OCI-LY3 (cell line): ENCODE data around the gene SIPA1L2.

Source experiments
- H2AFZ ChIP-seq: fragments of 200-600, 300-600 bp; shearing (Covaris generic); 2 replicates; pipeline ENCODE4 v1.6.0; 2014; ENCODE audit warnings: antibody characterized with exemption, low read depth, low read length
- H3K27ac ChIP-seq: fragments of 200-600, 300-600 bp; sonication (generic); 2 replicates; pipeline ENCODE4 v1.5.1; 2014; ENCODE audit warnings: mild to moderate bottlenecking, low read length, moderate library complexity, mixed read lengths
- H3K27me3 ChIP-seq: fragments of 200-600, 300-600 bp; sonication (generic); 2 replicates; pipeline ENCODE4 v1.6.1; 2014; ENCODE audit warnings: low read depth, low read length, mixed read lengths
- H3K36me3 ChIP-seq: fragments of 200-600, 300-600 bp; sonication (generic); replicated peaks from 2 replicates; pipeline ENCODE3; 2014; ENCODE audit warnings: low read depth, low read length, mixed read lengths
- H3K4me1 ChIP-seq: fragments of 300-600, 200-600 bp; sonication (generic); 2 replicates; pipeline ENCODE4 v1.6.1; 2014; ENCODE audit warnings: low read length, mixed read lengths
- H3K4me2 ChIP-seq: fragments of 200-600, 300-600 bp; sonication (generic); 2 replicates; pipeline ENCODE4 v1.6.1; 2014; ENCODE audit warnings: low read length, mixed read lengths
- H3K4me3 ChIP-seq: fragments of 300-600, 200-600 bp; sonication (generic); 2 replicates; pipeline ENCODE4 v1.5.1; 2014; ENCODE audit warnings: antibody characterized with exemption, mild to moderate bottlenecking, low read length, moderate library complexity
- H3K79me2 ChIP-seq: fragments of 300-600, 200-600 bp; shearing (Covaris generic); 2 replicates; pipeline ENCODE4 v1.6.1; 2014; ENCODE audit warnings: mild to moderate bottlenecking, low read length, mixed read lengths
- H3K9ac ChIP-seq: fragments of 300-600, 200-600 bp; shearing (Covaris generic); 2 replicates; pipeline ENCODE4 v1.6.0; 2014; ENCODE audit warnings: mild to moderate bottlenecking, low read length, moderate library complexity
- H3K9me3 ChIP-seq: fragments of 200-600, 300-600 bp; shearing (Covaris generic); 2 replicates; pipeline ENCODE4 v1.6.1; 2014; ENCODE audit warnings: low read length, mixed read lengths; ENCODE audit not compliant: insufficient read depth
- H4K20me1 ChIP-seq: fragments of 200-600, 300-600 bp; sonication (generic); 2 replicates; pipeline ENCODE4 v1.6.1; 2016; ENCODE audit warnings: low read length, mixed read lengths; ENCODE audit not compliant: insufficient read depth
- EZH2phosphoT487 ChIP-seq: fragments of 200-600 bp; shearing (Covaris generic); IDR thresholded peaks from 2 replicates; pipeline ENCODE4 v1.6.1; 2018; ENCODE audit warnings: antibody characterized with exemption, mixed run types, low read depth
- TF ChIP-seq, protein P1 (sequence below): fragments of 200-600, 300-600 bp; sonication (generic); IDR thresholded peaks from 2 replicates; pipeline ENCODE4 v1.5.1; 2014; ENCODE audit warnings: antibody characterized with exemption, low read length, low read depth

Gene SIPA1L2

DNA sequence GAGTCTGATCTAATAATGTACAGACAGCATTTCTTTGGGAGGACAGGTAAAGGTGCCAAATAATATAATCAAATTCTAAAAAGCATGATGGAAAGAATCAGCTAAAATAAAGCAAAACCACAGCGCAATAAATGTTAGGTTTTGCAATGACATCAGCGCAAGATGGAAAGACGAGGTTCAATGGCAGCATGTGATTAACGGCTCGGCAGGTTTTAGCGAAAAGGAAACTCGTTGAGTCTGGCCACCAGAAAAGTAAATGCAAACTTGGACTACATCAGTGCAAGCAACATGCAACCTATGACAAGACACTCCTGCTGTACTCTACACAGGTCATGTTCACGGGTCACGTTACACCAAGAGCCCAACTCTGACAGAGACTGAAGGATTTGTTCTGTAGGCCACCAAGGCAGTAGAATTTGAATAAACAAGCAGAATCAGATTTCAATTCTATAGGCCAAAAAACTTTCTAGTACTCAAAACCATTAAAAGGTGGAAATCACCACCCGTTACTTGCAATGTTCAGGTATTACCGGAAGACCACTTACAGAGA lies 4.5 kb downstream of the SIPA1L2 start:
- H3K4me1 ChIP-seq: peaks cover 5% of the 10 kb centered on the region; the same call in 1 of the 2 replicates
- no peak overlapping the region for H2AFZ ChIP-seq
- H3K9me3 ChIP-seq: no peaks in the 10 kb centered on the region
- no peaks in the 10 kb centered on the region for H3K36me3 ChIP-seq
- peaks cover 17% of the 10 kb centered on the region for H3K27me3 ChIP-seq
- no peak overlapping the region for H3K4me3 ChIP-seq
- H3K27ac ChIP-seq: no peak overlapping the region
- H3K9ac ChIP-seq: no peak overlapping the region
- H3K79me2 ChIP-seq: no peaks in the 10 kb centered on the region
- no peak for TF ChIP-seq EZH2phosphoT487
- TF ChIP-seq, protein P1, sequence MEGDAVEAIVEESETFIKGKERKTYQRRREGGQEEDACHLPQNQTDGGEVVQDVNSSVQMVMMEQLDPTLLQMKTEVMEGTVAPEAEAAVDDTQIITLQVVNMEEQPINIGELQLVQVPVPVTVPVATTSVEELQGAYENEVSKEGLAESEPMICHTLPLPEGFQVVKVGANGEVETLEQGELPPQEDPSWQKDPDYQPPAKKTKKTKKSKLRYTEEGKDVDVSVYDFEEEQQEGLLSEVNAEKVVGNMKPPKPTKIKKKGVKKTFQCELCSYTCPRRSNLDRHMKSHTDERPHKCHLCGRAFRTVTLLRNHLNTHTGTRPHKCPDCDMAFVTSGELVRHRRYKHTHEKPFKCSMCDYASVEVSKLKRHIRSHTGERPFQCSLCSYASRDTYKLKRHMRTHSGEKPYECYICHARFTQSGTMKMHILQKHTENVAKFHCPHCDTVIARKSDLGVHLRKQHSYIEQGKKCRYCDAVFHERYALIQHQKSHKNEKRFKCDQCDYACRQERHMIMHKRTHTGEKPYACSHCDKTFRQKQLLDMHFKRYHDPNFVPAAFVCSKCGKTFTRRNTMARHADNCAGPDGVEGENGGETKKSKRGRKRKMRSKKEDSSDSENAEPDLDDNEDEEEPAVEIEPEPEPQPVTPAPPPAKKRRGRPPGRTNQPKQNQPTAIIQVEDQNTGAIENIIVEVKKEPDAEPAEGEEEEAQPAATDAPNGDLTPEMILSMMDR: no peak
- H4K20me1 ChIP-seq: no peaks in the 10 kb centered on the region
- no peak overlapping the region for H3K4me2 ChIP-seq

DNA sequence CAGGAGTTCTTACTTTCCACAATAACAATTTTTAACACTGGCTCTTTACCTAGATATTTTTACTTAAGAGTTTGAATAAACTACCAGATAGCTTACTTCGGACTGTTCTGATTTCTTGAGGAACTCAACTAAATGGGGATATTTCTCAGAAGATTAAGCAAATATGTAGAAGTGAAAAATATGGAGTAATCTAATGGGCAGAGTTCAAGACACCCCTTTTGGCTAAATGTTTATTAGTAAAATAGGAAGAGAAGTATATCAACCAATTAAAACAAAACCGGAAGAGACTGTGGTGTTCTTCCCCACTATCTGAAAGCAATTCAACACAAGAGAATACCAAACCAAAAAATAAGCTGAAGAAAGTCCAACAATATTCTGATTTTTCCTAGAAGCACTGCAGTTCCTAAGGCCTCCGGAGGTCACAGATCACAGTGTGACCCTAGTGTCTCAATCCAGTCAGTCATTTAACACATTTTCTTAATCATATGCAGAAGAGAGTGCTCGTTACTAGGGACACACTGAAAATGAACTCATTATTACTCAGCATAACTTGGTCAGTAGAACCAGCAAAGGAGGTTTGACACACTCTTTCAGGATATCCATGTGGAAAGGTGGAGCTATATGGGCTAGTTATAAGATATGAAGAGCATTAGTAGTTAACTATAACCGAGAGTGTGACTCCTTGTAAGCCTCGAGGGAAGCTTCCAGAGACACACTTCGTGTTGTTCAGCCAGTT lies 5.2 kb downstream of the SIPA1L2 start:
- H3K79me2 ChIP-seq: no peaks in the 10 kb centered on the region
- no peak overlapping the region for H3K4me3 ChIP-seq
- H2AFZ ChIP-seq: no peak overlapping the region

DNA sequence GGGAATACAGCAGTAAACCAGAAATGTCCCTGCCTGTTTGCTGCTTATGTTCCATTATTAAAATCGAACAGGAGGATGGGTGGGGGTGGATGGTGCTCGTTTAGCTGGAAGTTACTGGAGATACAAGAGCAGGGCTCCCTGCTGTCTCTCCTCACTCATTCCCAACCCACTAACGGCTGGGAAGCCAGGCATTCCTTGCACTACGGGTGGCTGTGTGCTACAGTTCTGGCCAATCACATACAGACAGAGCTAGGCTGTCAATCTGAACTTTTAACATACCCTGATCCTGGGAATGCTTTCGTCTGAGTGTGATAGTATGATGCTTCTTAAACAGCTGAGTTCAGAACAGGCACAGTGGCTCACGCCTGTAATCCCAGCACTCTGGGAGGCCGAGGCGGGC lies 7.0 kb downstream of the SIPA1L2 start:
- TF ChIP-seq, protein P1: no peak
- no peak for TF ChIP-seq EZH2phosphoT487
- Histone ChIP-seq H4K20me1 (no peaks in the 10 kb centered on the region), H2AFZ (no peak overlapping the region)

More for the DNA sequence above, 5.2 kb downstream of the SIPA1L2 start:
- TF ChIP-seq, protein P1: no peak
- TF ChIP-seq EZH2phosphoT487: no peak
- Histone ChIP-seq H3K4me1 (peaks cover 5% of the 10 kb centered on the region; the same call in 1 of the 2 replicates), H3K27me3 (peaks cover 17% of the 10 kb centered on the region), H3K36me3 (no peaks in the 10 kb centered on the region), H3K9me3 (no peaks in the 10 kb centered on the region), H4K20me1 (no peaks in the 10 kb centered on the region), H3K27ac (no peak overlapping the region), H3K4me2 (no peak overlapping the region), H3K9ac (no peak overlapping the region)

DNA sequence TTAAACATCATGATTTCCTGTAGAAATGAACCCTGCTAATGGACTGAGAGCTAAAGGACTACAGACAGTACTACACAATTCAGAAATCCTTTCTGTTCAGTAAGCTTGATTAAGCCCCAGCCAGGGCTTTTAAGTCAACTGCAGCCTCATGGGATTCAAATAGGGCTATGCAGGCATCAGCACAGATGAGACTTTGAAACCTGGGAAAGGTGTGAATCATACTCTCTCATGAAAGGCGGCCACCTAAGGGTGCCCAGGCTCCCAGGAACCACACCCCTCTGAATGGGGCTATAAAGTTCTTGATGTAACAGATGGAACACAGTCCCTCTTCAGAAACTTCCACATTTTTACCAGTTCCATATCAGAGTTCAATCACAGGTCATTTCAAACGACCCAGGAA lies 7.6 kb downstream of the SIPA1L2 start:
- H3K4me1 ChIP-seq: no peaks in the 10 kb centered on the region
- H3K79me2 ChIP-seq: no peaks in the 10 kb centered on the region
- no peak overlapping the region for H2AFZ ChIP-seq
- H3K4me3 ChIP-seq: no peak overlapping the region
- H3K27ac ChIP-seq: no peak overlapping the region
- no peaks in the 10 kb centered on the region; the same call in 1 of the 2 replicates for H3K27me3 ChIP-seq
- H3K9me3 ChIP-seq: no peaks in the 10 kb centered on the region
- H3K4me2 ChIP-seq: no peak overlapping the region
- no peaks in the 10 kb centered on the region for H4K20me1 ChIP-seq
- H3K9ac ChIP-seq: no peak overlapping the region
- no peaks in the 10 kb centered on the region for H3K36me3 ChIP-seq
- no peak for TF ChIP-seq EZH2phosphoT487
- TF ChIP-seq, protein P1: no peak

More for the DNA sequence above, 7.0 kb downstream of the SIPA1L2 start:
- Histone ChIP-seq H3K4me2 (no peak overlapping the region), H3K4me3 (no peak overlapping the region), H3K9me3 (no peaks in the 10 kb centered on the region), H3K27ac (no peak overlapping the region), H3K4me1 (no peaks in the 10 kb centered on the region), H3K27me3 (peaks cover 2% of the 10 kb centered on the region), H3K36me3 (no peaks in the 10 kb centered on the region), H3K9ac (no peak overlapping the region), H3K79me2 (no peaks in the 10 kb centered on the region)
